GM19238 (cell line): Measurements from ENCODE around the gene CNTN4.
"Not testable (repeated sequence)": the region's sequence is repeated elsewhere in the genome, so short reads cannot be mapped to it uniquely, and the experiment has no call there.

ENCODE experiments used
- DNase-seq: peaks from one replicate; pipeline ENCODE4 v3.0.0; 2011; ENCODE audit warnings: low spot score; ENCODE audit not compliant: insufficient read length

The CNTN4 gene

GRCh38 chr3:2774481-2775249 lies 676.0 kb downstream of the CNTN4 start:
- DNase-seq: no peak

GRCh38 chr3:2783261-2783660 lies 684.6 kb downstream of the CNTN4 start:
- DNase-seq: no peak

GRCh38 chr3:2784627-2785026 lies 686.0 kb downstream of the CNTN4 start:
- DNase-seq: no peak

GRCh38 chr3:2790266-2790815 lies 691.7 kb downstream of the CNTN4 start:
- no peak for DNase-seq

GRCh38 chr3:2792432-2792831 lies 693.8 kb downstream of the CNTN4 start:
- no peak for DNase-seq

- no peak for DNase-seq
Observed at GRCh38 chr3:2793987-2794386, 695.3 kb downstream of the CNTN4 start.

- DNase-seq: no peak
Observed at GRCh38 chr3:2802429-2802828, 703.8 kb downstream of the CNTN4 start.

- DNase-seq: no peak
Observed at GRCh38 chr3:2807514-2807913, 708.8 kb downstream of the CNTN4 start.

GRCh38 chr3:2810723-2811122 lies 712.1 kb downstream of the CNTN4 start:
- DNase-seq: no peak

- DNase-seq: no peak
Observed at GRCh38 chr3:2819571-2819970, 720.9 kb downstream of the CNTN4 start.

- not testable (repeated sequence) for DNase-seq
Observed at GRCh38 chr3:2820982-2821381, 722.3 kb downstream of the CNTN4 start.

GRCh38 chr3:2822611-2823010 lies 723.9 kb downstream of the CNTN4 start:
- DNase-seq: no peak

- no peak for DNase-seq
Observed at GRCh38 chr3:2823031-2823430, 724.4 kb downstream of the CNTN4 start.

- no peak for DNase-seq
Observed at GRCh38 chr3:2823437-2824211, 725.0 kb downstream of the CNTN4 start.

- no peak for DNase-seq
Observed at GRCh38 chr3:2826036-2826435, 727.4 kb downstream of the CNTN4 start.

GRCh38 chr3:2826453-2826852 lies 727.8 kb downstream of the CNTN4 start:
- no peak for DNase-seq

GRCh38 chr3:2837239-2837638 lies 738.6 kb downstream of the CNTN4 start:
- DNase-seq: no peak

- no peak for DNase-seq
Observed at GRCh38 chr3:2837910-2838309, 739.2 kb downstream of the CNTN4 start.

GRCh38 chr3:2838546-2839157 lies 740.0 kb downstream of the CNTN4 start:
- no peak for DNase-seq

- no peak for DNase-seq
Observed at GRCh38 chr3:2839876-2840275, 741.2 kb downstream of the CNTN4 start.

GRCh38 chr3:2847062-2847841 lies 748.6 kb downstream of the CNTN4 start:
- DNase-seq: no peak
